Embryonic facial prominence (tissue), 1 donor: ENCODE data around the gene TRIM40.

Source experiments
- DNase-seq: peaks from one replicate; pipeline ENCODE4 v3.0.0-alpha.2; 2016; ENCODE audit errors: extremely low spot score

The TRIM40 gene, protein sequence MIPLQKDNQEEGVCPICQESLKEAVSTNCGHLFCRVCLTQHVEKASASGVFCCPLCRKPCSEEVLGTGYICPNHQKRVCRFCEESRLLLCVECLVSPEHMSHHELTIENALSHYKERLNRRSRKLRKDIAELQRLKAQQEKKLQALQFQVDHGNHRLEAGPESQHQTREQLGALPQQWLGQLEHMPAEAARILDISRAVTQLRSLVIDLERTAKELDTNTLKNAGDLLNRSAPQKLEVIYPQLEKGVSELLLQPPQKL

DNA sequence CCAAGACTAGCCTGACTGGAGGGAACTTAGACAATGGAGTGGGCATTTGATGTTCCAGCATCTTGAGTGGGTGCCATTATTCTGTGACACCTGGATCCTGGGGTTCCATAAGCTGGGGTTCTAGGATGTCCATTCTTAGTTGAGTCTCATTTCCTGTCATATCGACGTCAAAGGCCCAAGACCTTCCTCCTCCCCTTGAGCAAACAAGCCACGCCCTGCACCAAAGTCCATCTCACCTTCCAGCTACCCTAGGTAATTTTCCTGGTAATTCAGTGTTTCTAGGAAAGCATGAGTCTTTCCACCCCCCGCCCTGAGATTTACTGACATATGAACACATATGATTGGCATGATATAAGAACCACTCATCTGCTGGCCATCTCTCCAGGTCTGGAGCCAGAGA, at the start of gene TRIM40:
TSS of gene TRIM40 (plus strand) at position 384 of the 400 bp plus-strand sequence. CDS start 897 bp downstream, outside the sequence.
- no peak for DNase-seq

DNA sequence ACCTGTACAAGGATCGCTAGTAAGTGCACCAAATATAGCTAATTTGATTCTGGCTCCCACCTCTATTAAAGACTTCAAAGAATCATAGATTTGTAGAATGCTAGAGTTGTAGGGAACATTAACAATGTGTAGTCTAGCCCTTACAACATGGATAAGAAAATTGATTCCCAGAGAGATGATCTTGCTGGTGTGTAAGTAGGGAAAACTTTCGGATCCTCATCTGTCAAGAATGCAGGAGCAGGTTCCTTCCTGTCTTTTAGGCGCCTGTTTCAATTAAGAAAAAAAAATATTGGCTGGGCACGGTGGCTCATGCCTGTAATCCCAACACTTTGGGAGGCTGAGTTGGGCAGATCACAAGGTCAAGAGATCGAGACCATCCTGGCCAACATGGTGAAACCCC, 48.1 kb upstream of the TRIM40 start:
- no peak for DNase-seq

DNA sequence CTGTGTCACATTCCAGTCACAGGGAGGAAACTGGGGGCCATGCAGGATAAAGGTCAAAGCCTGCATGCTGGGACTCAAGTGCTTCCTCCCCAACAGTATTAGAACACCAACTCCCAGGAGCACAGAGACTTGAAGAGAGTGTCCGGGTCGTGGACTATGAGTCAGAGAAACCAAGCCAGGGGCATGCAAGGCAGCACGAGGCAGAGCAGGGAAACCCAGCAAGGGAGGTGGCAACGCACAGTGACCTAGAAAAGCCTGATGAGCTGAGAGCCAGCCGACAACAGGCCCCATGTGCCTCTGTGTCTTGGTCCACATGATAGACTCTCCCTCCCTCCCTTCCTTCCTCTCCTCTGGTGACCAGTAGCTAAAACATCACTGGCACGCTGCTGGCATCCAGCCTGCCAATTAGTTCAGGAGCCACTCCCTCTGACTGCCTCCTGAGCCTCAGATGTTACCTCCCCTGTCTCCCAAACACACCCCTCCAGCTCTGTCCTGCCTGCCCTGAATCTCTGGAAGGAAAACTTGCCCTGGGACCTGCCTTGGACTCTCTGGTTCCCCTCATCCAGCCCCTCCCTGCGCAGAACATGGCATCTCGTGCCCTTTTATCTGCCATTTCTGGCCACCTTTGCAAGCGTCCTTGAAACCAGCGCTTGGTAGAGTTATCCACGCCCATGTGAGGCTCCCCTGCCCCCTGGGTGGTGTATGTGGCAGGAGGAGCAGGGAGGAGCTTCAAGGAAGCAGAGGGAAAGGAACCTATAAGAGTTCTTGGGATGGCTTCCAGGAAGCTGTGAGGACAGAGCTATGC, 44.2 kb upstream of the TRIM40 start:
- DNase-seq: no peak

DNA sequence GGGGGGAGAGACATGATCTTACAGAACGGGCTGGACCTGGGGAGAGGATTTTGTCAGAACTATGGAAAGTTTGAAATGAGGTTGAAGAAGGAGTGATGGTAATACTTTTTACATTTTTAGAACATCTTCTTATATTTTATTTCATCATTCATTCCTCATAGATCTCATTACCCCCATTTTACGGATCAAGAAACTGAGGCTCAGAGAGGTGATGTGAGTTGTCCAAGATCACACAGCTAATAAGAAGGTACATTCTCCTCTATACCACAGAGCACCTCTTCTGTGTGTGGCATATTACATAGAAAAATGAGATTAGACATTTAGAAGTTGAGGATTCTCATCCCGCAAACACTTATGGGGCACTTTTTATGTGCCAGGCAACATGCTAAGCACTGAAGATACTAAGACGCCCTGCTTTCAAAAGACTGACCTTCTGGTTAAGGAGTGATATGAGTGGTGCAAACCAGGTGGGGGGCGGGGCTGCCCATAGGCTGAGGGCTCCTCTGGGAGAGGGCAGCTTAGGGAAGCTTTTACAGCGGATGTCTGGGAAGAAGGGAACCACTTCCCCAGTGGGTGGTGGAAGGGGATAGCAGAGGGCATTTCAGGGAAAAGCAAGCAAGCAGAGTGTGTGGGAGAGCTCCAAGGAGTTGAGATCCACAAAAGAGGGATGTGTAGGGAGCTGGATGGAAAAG, 42.9 kb upstream of the TRIM40 start:
- no peak for DNase-seq

DNA sequence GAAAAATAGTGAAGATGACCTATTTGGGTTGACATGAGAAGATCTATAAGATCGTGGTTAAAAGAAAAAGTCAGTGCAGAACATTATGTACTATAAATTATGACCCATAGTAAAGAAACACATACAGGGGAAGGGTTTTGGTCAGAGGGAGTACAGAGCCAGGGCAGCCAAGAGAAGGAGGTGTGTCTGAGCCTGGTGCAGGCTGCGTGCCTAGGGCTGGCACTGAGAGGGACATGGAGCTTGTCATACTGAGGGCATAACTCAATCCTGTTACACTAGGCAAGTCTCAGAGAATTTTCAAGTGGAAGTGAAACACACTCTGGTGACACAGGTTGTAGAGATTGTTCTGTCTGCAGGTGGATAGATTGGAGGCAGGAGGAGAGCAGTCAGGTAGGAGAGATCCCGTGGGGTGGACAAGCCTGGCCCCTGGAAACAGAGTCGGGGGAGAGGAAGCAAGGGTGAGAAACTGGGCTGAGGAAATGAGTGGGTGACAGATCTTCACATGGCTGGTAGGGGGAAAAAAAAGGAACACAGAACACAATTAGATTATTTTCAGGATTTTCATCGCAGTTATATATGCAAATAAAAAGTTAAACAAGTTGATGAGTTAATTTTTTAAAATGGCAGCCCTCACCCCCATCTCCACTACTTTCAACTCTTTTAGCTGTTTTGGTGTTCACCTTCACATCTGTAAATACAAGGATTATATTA, 41.8 kb upstream of the TRIM40 start:
- no peak for DNase-seq

DNA sequence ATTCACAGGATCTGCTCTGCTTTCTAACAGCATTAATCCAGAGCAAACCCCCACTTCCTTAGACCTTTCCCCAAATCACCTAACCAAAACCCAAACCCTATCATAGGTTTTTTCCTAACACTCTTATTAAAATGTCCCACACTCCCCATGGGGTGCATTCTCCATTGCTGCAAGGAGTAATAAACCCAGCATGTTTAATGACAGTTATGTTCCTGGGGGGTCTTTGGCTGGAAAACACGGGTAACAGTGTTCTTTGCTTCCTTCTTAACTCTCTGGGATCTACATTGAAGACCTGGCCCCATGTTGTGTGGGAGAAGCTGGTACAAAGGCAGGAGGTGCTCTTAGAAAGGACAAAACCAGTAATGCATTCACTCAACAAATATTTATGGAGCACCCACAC, 39.1 kb upstream of the TRIM40 start:
- no peak for DNase-seq

DNA sequence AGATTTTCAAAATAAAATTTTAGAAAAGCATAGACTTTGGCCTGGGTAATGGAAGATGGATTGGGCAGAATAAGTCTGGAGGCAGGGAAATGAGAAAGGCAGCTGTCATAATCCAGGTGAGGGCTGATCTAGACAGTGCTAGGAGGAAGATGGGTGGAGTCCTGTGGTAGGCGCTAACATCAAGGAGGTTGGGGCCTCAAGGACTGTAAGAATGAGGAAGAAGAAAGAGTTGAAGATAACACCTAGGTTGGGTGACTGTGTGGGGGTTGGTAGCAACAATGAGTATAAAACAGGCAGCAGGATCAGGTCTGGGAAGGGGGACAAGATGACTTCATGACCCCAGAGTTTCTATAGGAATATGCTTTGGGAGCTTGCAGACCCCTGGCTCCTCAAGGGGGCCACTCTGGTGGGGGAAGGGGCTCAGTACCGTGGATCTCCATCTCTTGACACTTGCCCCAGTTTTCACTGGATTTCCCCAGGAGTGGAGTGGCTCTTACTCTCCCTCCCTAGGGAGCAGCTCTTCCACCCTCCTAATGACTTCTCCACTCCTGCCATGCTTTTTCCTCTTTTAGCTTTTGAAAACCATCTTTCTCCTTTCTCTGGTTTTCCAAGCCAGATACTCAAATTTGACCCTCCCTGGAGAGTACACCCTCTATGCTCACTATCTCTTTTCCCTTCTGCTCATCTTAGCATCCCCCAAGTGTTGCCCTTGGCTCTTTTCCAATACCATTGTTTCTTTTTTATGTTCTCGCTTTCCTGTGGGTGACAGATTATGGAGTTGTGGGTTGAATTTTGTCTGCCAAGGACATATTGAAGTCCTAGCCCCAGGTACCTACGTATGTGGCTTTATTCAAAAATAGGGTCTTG, 37.8 kb upstream of the TRIM40 start:
- no peak for DNase-seq

DNA sequence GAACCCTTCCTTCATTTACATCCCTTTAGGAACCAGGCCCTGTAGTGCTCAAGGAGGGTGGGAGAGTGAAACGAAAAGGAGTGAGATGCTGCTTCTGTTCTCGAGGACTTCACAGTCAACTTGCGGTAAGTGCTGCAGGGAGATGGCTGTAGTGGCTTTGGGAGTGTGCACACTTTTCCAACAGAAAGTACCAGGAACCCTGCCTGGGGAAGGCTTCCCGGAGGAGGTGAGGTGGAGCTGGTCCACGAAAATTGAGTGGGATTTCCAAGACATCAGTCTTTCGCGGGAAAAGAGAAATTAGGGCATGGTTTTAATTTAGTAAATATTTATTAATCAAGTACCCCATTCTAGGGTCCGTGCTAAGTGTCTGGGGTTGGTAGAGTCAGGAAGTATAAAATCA, 35.8 kb upstream of the TRIM40 start:
- DNase-seq: no peak

DNA sequence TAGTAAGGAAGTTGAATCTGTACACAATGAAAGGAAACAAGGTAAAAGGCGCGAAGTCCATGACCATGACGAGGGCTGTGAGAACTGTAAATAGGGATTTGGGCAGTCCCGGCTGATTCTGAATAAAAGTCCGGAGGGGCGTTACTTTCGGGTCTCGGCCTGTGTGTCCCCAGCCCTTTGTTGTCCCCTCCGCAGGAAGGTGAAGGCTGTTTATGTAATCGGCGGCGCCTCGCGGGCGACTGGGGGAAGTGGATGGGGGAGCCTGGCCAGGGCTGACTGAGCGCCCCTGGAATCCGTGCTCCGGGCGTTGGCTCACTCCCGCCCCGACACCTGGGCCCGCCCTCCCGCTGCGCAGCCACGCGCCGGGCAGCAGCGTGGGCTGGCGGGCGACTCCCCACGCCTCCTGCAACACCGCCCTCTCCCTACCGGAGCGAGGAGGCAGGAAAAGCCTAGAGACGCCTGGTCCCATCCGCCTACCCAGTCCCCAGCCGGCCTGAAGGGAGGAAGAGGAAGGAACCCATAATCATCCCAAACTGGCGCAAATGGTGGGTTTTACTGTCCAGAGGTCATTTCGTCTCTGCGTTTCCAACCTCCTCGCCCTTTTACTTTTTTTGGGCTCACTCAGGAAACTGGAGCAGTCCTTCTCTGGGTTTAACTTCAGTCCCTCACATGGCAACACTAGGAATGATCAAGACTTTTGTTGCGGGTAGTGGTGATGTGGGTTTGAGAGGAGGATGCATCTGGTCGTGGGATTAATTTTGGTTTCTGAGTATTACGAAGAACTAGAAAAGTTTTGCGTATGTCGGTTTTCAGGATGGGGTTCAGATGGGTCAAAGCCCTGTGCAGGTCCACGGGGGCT, 35.1 kb upstream of the TRIM40 start:
- no peak for DNase-seq

DNA sequence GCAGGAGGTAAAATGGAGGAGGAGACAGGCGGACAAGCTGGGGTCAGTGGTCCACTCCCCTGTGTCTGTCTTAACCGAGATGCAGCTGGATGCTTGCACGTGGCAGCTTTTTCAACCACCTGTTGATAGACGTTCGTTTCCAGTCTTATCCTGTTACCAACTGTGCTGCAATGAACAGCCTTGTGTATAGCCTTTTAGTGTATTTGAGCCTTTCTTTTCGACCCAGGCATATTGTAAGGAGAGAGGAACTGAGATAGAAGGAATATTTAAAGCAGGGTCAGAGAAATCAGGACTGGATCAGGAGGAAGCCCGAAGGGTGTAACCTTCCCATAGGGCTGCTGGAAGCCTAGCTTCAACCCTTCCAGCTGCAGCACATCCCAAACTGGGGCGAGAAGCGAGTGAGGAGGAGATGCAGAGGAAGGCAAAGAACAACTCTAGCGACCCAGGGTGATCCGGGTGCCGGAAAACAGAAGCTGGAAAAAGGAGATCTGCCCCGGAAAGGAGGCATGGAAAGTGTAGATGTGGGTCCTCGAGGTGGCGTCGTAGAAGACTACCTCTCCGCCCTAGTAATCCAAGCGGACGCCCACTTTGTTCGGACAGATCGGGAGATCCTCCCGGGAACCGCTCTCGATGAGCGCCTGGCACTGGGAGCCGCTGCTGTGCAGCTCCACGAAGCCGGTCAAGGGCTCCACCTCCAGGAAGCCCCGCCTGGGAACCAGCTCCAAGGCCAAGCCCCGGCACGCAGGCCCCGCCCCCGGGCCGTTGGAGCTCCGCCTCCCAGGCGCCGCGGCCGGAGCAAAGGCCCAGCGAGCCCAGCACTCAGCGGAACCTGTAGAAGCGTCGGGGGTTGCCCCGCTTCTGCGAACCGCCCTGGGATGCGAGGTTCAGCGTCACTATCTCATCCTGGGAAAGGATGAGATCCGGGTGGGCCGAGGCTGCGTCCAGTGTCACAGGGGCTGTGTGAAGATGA, 34.2 kb upstream of the TRIM40 start:
- no peak for DNase-seq

DNA sequence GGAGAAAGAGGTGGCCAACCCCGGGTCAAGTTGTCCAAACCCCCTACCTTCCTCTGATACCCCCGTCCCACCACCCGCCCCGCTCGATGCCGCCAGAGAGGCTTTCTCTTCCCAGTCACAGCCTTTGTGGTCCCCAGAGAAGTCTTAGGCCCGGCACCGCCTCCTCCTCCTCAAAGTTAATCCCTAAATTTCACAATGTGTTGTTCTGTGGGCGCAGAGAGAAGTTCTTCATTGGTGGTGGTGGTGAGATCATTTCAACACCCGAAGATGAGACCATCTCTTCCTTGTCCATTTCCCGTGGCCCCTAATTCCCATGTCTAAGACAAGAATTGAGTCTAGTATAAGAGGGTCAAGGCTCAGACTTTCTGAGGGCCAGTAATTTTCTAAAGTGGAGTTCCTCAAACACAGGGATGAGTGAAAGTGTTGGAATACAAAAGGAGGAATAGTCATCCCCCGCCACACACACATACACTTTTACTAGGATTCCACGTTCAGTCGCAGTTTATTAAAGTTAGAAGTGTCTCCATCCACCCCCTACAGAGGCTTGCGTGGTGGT, 33.4 kb upstream of the TRIM40 start:
- no peak for DNase-seq

DNA sequence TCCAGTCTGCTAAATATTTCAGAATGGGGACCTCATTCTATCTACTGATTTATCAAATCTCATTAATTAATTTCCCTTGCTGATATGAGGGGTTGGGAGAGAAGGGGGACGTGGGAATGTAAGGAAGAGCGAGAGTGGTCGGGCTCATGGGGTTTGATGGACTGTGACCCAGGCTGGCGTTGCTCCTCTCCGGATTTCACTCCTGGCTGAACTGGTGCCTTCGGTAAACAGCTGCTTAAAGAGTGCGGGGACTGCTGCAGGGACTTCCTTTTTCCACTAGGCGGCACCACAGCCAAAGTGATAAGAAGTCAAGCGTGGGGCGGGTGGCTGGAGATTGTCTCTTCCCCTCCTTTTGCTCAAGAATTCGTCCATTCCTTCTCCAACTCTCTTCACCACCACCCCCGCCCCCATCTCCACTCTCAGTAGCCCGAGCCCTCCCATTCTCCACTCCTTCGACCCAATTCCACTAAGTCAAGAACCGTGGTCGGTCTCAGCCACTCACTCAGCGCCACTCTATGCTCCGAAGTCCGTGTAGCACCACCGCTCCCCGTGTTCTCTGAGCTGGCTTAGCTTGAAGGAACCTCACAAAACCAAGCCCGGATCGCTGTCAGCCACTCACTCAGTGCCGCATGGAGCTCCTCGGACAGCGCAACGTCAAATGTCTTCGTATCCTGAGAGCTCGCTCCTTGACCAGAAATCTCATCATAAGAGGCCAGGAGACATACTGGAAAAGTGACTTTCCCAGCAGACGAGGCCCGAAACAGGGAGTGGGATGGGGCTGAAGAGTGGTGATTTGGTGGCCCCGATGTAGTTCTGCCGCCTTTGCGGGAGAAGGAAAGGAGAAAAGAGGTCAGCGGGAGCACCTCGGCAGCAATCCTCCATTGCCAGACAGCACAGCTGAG, 32.7 kb upstream of the TRIM40 start:
- DNase-seq: peak; percentile 56

DNA sequence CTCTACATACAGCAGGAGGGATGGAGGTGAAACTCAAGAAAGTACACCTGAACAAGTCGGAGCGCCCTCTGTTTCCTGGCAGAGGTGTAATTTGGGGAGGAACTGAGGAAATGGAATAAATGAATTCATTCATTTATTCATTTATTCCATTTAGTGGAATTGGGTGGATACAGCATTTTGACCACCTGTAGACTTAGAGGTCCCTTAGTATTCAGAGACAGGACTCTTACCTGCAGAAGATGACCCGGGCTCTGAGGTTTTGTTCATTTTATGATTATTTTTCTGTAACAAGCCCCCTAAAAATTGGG, 32.1 kb upstream of the TRIM40 start:
- no peak for DNase-seq

DNA sequence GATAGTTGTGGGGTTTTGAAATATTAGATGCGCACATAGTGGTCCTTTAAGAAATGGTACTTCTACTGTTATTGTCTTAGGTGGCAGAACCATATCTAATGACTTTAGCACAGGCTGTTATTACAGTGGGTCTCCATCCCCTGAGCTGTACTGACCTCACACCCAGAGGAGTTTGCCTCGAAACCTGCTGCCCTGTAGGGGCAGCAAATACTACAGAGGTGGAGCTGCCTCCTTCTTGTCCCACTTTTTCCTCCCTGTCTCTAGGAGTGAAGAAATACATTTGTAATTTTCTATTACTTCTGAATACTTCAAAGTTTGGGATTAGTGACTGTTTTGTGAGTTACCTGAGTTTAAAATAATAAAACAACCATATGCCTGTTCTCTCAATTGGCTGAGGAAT, 31.3 kb upstream of the TRIM40 start:
- no peak for DNase-seq

DNA sequence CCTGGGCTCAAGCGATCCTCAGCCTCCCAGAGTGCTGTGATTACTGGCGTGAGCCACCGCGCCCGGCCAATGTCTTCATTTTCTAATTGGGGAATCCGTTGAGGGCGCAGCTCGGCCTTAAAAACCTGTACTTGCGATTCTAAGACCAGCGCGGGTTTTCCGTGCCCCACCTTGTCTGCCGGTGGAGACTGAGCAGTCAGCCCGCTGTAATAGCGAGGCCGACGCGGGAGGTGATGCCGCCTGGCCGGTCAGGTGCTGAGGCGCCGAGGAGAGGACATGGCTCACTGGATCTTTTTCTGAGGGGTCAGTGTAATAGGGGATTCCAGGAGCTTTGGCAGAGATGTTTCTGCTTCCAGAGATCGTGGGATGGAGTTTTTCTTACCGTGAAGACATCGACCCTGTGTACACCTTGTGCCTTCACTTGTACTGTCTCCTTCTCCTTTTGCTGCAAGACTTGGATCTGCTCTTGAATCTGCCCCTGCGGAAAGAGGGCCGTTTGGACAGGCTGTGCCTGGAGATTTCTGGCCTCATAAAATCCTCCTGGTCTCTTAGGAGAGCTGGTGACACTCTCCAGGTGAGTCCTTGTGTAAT, 24.6 kb upstream of the TRIM40 start:
- no peak for DNase-seq

DNA sequence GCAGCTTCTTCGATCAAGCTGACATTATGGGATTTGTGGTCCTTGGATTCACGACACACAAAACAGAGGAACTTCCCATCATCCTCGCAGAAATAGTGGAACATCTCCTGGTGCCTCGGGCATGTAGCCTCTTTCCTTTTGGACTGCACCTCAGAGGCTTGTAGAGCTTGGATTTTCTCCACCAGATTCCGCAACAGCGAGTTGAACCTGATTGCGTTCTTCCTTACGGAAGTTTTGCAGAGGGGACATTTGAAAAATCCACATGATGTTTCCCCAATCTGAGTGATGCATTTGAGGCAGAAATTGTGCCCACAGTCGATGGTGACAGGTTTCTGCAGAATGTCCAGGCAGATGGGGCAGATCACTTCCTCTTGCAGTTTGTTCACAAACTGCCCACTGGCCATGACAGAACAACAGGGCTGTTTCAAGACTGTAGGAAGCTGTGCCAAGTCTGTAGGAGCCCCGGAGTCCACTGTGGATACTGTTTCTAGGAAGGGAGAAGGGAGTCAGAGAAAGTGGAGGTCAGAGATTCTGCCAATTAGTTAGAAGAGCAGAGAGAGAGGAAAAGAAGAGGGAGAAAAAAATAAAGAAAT, 23.4 kb upstream of the TRIM40 start:
- no peak for DNase-seq
